GM18498 (cell line): ENCODE measurements around the gene PHC2.

Source experiments
- ATAC-seq: cut with Tn5 transposase; IDR thresholded peaks from one replicate; pipeline ENCODE4 v1.9.1; 2021; ENCODE audit warnings: mild to moderate bottlenecking, moderate library complexity; ENCODE audit not compliant: unreplicated experiment

The PHC2 gene

GRCh38 chr1:33426916-33427315 lies 4.0 kb downstream of the PHC2 start:
- ATAC-seq: no peak

GRCh38 chr1:33425900-33426299 lies 5.0 kb downstream of the PHC2 start:
- ATAC-seq: no peak

DNA sequence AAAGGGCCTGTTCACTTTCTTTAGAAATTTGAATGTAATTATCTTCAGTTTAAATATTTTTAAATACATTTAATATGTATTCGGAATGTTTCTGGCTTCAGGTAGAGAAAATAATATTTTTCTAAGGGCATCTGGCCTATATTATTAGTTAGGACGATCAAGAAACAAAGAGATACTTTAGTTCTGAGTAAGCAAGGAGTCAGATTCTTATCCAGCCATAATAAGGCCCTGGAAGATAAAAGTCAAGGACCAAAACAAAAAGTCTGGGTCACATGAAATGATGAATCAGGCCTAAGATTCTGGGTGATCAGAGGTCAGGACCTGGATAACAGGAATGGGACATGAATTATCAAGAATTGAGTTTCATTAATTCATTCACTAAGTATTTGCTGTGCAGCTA lies 6.3 kb downstream of the PHC2 start:
- ATAC-seq: no peak

DNA sequence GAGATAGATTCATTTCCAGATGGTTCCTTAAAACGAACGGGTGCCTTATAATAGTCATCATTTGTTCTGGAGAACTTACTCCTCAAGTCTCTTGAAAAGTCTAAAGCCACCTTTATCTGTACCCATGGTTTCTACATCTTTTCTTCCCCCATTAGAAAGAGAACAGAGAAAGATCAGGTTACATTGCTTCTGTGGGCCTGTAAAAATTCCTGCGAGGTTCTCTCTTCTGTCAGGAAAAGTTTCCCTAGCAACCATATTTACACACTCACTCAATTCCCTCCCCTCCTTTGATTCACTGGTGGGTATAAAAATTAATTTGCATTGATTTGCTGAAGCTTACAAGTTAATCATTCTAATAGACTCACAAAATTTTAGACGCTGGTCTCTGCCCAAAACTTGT lies 6.7 kb downstream of the PHC2 start:
- no peak for ATAC-seq

DNA sequence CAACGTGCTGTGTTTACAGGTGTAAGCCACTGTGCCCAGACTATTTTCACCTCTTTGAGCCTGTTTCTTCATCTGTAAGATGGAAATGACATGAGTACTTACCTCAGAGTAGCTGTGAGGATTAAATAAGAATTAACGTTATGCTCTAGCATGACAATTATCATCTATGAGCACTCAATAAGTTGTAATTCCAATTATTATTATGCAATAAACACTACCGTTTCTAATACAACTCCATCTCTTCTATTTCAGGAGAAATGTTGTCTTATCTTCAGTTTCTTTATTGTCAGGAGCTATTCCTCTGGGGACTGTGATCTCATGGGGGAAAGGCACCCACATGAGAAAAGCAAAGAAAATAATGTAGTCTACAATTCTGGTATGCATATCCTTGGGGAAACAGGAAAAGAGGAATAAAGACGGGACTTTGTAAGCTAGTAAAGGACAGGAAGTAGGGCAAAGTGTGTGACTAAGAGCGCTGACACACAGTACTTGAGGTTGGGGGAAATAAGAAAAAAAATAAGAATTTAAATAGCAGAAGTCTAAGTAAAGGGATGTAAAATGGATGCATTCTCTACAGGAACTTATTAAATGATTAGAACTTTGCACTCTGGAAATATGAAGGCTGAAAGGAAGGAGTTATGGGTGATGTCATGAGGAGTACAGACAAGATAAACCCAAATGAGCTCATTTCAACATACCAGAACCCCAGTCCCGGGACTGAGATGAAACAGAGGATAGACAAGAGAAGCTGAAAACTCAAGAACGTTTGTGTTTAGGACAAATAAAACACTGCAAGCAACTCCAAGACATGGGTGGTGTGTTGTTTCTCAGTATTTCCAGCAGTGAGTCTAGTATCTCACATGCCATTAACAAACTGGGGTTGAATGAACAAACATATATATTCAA lies 9.8 kb downstream of the PHC2 start:
- ATAC-seq: no peak

DNA sequence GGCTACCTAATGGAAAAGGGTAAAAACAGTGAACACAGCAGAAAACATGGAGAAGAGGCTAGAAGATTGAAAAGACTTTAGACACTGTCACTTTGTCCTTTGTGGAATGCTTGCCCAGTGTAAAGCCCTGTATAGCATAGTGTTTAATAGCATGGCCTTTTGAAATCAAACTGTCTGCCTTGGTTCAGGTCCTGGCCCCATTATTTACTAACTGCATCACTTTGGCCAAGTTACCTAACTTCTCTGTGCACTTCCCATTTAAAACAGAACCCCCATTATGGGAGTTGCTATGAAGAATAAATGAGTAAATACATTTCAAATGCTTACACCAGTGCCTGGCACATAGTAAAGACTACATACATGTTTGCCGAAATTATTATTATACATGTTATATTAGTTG lies 12.1 kb downstream of the PHC2 start:
- ATAC-seq: no peak

GRCh38 chr1:33414879-33415278 lies 16.0 kb downstream of the PHC2 start:
- no peak for ATAC-seq

DNA sequence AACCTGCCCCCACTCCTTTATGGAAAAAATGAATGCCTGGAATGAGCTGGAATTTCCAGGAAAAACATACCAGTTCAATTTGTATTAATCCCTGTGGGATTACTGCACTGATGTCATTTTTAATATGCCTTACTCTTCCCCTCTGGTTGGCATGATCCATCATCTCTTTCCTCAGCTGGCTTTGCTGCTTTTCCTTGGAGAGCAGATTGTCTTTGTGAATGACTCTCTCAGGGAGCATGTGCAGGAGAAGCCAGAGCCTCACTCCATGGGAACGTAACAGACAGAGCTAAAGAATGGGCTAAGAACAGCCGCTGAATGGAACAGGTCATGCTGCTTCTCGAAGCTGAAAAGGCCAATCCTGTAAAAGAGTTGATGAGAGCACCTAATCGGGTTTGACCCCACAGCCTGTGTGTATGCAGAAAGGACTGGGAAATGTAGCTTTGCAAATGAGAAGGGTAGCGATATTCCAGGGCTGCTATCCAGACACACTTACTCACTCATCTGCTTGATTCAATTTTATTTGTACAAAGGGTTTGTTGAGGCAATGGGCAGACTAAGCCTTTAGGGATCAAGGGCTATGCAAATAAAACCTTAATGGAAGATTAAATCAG lies 20.7 kb downstream of the PHC2 start:
- ATAC-seq: no peak

DNA sequence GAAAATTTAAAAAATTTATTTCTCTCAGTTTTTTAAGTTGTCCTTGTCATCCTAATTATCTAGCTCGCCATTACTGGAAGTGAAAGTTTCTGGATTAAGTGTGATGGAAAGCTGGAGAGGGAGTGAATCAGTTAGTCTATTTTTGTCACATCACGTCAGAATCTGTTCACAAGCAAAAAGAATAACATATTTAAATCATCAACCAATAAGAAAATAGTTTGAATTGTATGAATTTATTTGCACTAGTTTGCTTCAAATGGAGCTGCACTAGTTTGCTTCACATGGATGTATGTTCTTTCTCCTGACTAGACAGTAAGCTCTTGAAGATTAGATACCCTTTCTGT lies 22.8 kb downstream of the PHC2 start:
- no peak for ATAC-seq

DNA sequence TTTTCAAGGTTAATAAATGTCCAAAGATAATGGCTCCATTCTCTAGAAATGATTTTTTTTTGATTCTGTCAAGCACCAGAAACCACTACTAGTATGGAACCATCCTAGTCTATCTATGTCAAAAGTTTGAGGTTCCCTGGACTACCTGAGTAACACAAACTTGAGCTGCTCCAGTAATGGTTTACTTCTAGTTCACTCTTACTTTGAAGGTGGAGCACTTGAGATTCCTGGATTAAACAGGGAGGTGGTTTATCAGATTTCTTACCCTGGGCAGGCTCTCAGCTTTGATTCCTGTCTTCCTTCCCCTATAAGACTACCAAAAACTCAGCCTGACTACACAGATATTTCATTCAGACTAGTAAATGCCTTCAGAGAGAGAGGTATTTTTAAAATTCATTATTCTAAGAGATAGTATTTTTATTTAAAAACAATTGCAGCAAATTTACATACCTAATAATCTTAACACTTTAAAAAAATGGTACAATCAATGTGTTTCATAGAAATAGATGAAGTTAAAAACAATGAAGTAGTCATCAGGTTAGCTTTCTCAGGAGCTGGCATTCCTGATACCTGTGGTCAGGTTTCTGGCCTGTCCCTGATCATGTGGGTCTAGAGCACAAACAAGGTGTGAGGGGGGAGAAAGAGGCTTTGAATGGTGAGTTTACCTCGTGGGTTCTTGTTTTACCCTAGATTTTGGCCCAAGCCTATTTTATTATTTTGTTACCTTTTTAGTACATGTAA lies 23.4 kb downstream of the PHC2 start:
- no peak for ATAC-seq

- no peak for ATAC-seq
Measured at GRCh38 chr1:33402206-33402605, 28.7 kb downstream of the PHC2 start.

GRCh38 chr1:33401471-33401870 lies 29.4 kb downstream of the PHC2 start:
- no peak for ATAC-seq

- ATAC-seq: no peak
Measured at GRCh38 chr1:33400153-33400911, 30.6 kb downstream of the PHC2 start.

DNA sequence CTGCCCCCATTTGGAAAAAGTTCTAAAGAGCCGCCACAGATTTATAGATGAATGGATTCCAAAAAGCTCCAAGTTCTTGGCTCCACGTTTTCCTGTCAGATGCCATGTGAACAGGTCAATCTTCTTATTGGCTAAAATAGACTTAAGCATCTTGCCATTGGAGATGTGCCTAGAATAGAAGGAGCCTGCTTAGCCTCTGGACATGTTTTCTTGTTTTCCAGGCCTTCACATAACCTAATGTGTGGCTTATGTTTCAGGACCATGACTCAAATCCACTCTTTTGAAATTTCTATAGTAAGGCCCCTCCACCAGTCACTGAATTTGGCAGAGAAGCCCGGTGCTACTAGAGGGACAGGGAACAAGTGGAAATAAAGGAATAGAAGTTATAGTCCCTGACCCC lies 31.5 kb downstream of the PHC2 start:
- ATAC-seq: no peak

GRCh38 chr1:33397994-33398393 lies 32.9 kb downstream of the PHC2 start:
- ATAC-seq: no peak

GRCh38 chr1:33397125-33397506 lies 33.8 kb downstream of the PHC2 start:
- ATAC-seq: no peak

GRCh38 chr1:33396188-33397124 lies 34.4 kb downstream of the PHC2 start:
- ATAC-seq: no peak

DNA sequence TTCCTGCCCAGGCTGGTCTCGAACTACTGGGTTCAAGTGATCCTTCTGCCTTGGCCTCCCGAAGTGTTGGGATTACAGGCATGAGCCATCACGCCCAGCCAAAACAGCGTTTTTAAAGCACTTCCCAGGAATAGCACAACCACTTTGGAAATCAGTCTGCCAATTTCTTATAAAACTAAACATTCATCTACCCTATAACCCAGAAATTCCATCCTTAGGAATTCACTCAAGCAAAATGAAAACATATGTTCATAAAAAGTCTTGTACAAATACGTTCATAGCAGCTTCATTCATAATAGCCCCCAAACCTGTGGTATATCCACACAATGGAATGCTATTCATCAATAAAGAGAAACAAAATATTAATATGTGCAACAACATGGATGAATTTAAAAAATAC lies 36.1 kb downstream of the PHC2 start:
- no peak for ATAC-seq

DNA sequence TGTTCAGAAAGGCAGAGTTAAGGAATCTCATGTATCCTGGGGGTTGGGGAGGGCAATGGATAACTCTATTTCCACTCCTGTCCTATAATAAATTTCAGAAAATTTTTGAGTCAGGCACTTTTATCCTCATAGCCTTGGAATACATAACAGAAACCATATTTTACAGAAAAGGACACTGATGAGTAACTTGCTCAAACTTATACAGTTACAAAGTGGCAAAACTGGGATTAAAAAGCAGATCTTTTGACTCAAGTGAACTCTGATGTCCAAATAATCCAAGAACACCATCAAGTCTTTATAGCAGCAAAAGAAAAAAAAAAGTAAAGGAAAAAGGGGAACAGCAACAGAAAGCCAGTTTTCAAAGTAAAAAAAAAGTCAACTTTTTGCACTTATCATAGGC lies 36.9 kb downstream of the PHC2 start:
- no peak for ATAC-seq

- no peak for ATAC-seq
Measured at GRCh38 chr1:33393524-33393923, 37.4 kb downstream of the PHC2 start.
